ENCODE results near the gene XAGE1B.
"Not testable (repeated sequence)": the region's sequence is repeated elsewhere in the genome, so short reads cannot be mapped to it uniquely, and the experiment has no call there.

The XAGE1B gene

DNA sequence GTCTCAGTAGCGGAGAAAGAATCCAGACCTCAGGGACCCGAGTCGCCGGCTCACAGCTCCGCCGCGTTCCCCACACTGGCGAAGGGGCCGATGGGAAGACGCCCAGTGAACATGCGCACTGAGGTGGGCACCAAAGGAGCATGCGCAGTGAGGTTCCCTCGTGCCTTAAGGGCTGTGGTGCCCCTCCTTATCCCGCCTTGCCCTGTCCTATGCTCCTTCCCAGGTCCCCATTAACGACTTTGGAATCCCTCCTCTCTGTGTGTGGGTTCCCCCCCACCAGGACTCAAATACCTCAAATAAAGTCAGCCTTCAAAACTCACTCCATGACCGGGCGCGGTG is at the start of gene XAGE1B:
Gene XAGE1B, minus strand, starts transcription at position 77 of the 339 bp plus-strand sequence. CDS start 1,536 bp downstream, outside the sequence.
- DNase-seq (ENCODE audit: low read depth) = not testable (repeated sequence)

GRCh38 chrX:52563105-52563504 is 46.2 kb upstream of the XAGE1B start:
- no peak for DNase-seq (ENCODE audit: low read depth)

- DNase-seq (ENCODE audit: low read depth) = no peak
Observed at GRCh38 chrX:52558140-52558539, 41.3 kb upstream of the XAGE1B start.

DNA sequence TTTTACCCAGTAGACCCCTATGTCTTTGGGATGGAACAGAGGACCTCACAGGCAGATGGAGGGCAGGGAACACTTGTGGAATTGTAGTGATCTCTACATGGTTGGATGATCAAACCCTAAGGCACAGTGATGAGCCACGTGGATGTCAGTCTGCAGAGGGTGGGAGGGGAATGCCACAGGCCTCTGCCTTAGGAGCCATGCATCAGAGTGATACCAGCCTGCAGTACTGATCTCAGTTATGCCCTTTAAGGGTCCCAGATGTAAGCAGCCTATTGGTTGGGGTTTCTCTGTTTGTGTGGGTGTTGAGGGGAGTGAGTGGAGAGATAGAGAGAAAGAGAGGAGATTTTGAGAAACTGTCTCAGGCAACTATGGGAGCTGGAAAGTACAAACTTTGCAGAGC is 39.9 kb upstream of the XAGE1B start:
- no peak for DNase-seq (ENCODE audit: low read depth)

DNA sequence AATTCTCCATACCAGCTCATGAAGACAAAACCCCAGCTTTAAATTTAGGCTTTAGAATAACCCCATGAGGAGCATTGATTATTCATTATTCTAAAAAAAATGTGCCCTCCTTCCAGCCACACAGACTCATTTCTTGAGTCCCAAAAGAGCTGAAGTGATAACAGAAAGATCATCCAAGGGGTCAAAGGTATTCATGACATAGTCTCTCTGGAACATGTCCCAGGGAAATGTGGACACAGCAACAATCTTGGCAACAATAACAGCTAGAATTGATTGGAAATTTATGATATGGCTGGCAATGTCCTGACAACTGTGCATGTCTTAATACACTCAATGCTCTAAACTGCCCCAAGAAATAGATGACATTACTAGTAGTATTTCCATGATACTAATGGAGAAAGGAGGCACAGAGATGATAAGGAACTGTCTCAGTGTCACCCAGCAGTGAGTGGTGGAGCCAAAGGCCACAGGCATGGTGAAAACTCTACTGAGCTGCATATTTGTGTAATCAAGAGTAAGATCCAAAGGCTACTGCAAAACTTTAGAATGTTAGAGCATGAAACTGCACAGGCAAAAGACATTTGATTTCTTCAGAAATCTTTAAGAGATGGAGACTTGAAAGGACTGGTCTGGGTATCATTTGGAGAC is 37.3 kb upstream of the XAGE1B start:
- no peak for DNase-seq (ENCODE audit: low read depth)

DNA sequence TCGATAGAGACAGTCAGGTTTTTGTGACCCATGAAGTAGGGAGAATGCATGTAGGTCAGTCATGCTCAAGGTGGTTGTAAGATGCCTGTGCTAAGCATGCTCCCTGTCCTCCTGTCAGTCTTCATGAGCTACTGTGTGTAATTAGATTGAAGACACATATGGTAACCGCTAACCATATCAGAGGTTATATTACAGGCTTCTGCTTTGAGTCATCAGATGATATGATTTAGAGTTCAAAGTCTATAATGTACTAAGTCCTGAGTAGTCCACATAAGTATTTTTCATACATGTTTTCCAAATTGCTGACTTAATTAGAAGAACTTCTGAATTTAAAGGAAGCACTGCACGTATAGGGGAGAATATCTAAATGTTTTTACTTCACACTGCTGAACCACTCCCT is 31.9 kb upstream of the XAGE1B start:
- not testable (repeated sequence) for DNase-seq (ENCODE audit: low read depth)

- DNase-seq (ENCODE audit: low read depth) = no peak
Observed at GRCh38 chrX:52544147-52544840, 27.4 kb upstream of the XAGE1B start.

GRCh38 chrX:52542311-52542710 is 25.4 kb upstream of the XAGE1B start:
- DNase-seq (ENCODE audit: low read depth) = no peak

- DNase-seq (ENCODE audit: low read depth) = not testable (repeated sequence)
Observed at GRCh38 chrX:52541051-52541450, 24.2 kb upstream of the XAGE1B start.

DNA sequence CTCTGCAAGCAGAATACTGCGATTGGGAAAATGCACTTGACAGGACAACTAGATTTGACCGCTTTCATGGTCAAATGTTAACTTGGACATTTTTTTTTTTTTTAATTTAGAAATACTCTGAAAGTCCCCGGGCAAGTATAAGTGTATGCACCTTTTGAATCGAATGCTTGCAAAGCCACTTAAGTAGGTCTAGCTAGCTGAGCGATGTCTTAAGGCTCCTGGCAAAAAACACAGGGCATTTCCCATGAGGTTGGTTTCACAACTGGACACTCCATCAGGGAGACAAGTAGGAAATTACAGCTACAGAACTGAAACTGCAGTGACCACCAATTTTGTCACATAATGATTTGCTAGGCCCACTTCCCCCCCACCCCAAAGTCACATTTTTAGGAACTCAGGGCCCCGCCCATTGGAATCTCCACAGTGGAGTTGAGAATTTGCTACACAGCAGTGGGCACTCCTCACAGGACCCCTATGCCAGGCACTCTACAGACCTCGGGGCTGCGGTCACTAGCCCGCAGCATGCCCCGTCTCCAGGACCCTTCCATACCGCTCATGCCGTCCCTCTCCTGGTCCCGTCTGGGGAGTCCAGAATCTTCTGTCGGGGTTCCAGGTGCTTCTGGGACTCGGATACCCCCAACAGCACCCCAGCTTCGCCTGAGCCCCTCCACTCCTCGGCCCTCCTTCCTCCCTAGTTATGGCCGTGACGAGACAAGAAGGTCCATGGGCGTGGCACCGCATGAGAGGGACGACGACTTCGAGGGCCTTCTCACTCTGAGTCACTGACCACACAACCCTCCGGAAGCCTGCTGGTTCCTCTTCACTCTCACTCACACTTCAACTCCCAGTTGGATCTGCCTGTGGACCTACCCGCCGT is 515 bp downstream of the XAGE1B start:
- DNase-seq (ENCODE audit: low read depth) = not testable (repeated sequence)

DNA sequence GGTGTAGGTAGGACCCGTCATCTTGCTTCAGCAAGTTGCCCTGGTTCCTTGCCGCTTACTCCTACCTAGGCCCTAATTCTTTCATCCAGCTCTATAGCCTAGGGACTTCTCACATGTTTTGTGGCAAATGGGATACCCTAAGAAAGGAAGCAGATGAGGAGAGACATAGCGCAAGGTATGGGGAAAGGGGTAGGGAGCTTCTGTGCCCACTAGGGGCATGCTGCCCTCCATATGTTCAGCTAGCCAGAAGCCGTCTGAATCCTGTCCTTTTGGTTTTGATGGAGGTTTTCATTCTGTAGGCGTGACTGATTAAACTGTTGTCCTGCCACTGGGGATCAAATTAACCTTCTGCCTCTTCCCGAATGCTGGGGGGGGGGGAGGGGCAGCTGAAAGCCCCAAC is 5.7 kb downstream of the XAGE1B start:
- not testable (repeated sequence) for DNase-seq (ENCODE audit: low read depth)

GRCh38 chrX:52509916-52510315 is 6.9 kb downstream of the XAGE1B start:
- DNase-seq (ENCODE audit: low read depth) = no peak

- DNase-seq (ENCODE audit: low read depth) = no peak
Observed at GRCh38 chrX:52507331-52507730, 9.5 kb downstream of the XAGE1B start.

DNA sequence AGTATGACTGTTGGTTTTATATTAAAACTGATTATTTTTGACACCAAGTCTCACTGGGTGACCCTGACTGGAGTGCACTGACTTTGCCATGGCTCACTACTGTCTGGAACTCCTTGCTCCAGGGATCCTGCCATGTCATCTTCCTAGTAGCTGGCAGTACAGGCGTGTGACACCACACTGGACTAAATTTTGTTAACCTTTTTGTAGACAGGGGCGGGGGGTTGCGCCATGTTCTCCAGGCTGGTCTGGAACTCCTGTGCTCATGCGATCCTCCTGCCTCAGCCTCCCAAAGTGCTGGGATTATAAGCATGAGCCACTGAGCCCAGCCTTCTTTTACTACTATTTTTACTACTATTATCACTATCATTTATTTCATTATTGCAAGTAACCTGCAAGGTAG is 12.3 kb downstream of the XAGE1B start:
- no peak for DNase-seq (ENCODE audit: low read depth)

GRCh38 chrX:52501362-52501761 is 15.5 kb downstream of the XAGE1B start:
- DNase-seq (ENCODE audit: low read depth) = not testable (repeated sequence)

- not testable (repeated sequence) for DNase-seq (ENCODE audit: low read depth)
Observed at GRCh38 chrX:52496419-52496772, 20.5 kb downstream of the XAGE1B start.

GRCh38 chrX:52495545-52496418 is 21.1 kb downstream of the XAGE1B start, which contains the start of gene XAGE1A:
TSS of gene XAGE1A (plus strand) at chrX:52495808. CDS start at chrX:52497362, 1,554 bp downstream.
- DNase-seq (ENCODE audit: low read depth) = not testable (repeated sequence)

DNA sequence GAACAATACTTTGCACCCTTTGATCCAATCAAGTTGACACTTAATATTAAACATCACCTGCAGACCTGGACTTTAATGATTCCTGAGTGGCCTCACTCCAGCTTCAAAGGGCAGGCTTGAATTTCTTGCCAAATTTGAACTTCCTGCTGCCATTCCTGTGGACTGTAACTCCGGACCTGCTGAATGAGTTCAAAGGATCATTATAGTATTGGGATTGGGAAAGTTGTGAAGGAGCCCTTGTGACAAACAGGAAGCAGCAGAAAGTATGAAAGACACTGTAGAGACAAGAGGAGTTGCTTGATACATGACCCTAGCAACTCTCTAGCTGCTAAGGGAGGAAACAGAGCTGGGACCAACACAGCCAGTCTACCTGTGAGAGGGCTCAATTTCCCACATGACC is 45.6 kb downstream of the XAGE1B start:
- not testable (repeated sequence) for DNase-seq (ENCODE audit: low read depth)

All from stimulated activated CD8-positive, alpha-beta memory T cell treated with anti-CD3 and anti-CD28 coated beads, Interleukin-15, amount 100 ng/mL, for 24 hours (primary cell).